ENCODE measurements around the gene TMEM209. TPM values are rescaled to one million over a fixed set of nuclear protein-coding genes. Genes with fewer than 3 reads are reported as not detected.
"Not testable (repeated sequence)": the region's sequence is repeated elsewhere in the genome, so short reads cannot be mapped to it uniquely, and the experiment has no call there.

TMEM209 gene
- total RNA-seq, 1 experiment from 2014 or later: 21.0 TPM

- no peak for TF ChIP-seq MLX (CRISPR knock-in tag; IDR thresholded peaks at IDR 0.05)
These were observed 21.1 kb upstream of the TMEM209 start (continued) for GRCh38 chr7:130226333-130226732.

GRCh38 chr7:130224923-130225322 is 19.7 kb upstream of the TMEM209 start:
- DNase-seq (ENCODE audit: low spot score); H3K27me3 Mint-ChIP-seq (ENCODE audit: low read depth); H3K4me1 Mint-ChIP-seq; H3K36me3 Mint-ChIP-seq; H3K4me3 Mint-ChIP-seq; CTCF ChIA-PET; H3K27ac Mint-ChIP-seq; ATAC-seq; POLR2A ChIA-PET: not testable (repeated sequence)
- H3K9me3 Mint-ChIP-seq: peaks cover 23% of the 10 kb centered on the region

DNA sequence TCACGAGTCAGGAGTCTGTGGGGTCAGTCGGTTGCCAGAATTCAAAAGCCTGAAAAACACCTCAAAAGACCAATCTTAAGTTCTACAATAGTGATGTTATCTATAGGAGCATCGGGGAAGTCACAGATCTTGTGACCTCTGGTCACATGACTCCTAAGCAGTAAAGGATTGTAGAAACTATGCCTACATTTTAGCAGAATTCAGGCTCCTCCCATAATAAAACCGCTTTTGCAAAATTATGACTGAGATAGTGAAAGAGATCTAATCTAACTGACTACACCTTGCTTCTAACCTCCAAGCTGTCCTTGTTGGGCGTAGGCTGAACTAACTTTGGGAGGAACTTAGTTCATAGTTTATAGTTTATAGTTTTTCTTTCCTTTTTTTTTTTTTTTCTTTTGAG is 19.0 kb upstream of the TMEM209 start:
- TF ChIP-seq, protein P1, sequence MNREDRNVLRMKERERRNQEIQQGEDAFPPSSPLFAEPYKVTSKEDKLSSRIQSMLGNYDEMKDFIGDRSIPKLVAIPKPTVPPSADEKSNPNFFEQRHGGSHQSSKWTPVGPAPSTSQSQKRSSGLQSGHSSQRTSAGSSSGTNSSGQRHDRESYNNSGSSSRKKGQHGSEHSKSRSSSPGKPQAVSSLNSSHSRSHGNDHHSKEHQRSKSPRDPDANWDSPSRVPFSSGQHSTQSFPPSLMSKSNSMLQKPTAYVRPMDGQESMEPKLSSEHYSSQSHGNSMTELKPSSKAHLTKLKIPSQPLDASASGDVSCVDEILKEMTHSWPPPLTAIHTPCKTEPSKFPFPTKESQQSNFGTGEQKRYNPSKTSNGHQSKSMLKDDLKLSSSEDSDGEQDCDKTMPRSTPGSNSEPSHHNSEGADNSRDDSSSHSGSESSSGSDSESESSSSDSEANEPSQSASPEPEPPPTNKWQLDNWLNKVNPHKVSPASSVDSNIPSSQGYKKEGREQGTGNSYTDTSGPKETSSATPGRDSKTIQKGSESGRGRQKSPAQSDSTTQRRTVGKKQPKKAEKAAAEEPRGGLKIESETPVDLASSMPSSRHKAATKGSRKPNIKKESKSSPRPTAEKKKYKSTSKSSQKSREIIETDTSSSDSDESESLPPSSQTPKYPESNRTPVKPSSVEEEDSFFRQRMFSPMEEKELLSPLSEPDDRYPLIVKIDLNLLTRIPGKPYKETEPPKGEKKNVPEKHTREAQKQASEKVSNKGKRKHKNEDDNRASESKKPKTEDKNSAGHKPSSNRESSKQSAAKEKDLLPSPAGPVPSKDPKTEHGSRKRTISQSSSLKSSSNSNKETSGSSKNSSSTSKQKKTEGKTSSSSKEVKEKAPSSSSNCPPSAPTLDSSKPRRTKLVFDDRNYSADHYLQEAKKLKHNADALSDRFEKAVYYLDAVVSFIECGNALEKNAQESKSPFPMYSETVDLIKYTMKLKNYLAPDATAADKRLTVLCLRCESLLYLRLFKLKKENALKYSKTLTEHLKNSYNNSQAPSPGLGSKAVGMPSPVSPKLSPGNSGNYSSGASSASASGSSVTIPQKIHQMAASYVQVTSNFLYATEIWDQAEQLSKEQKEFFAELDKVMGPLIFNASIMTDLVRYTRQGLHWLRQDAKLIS (CRISPR knock-in tag; IDR thresholded peaks at IDR 0.05; ENCODE audit: borderline replicate concordance): no peak
- TF ChIP-seq, protein P2, sequence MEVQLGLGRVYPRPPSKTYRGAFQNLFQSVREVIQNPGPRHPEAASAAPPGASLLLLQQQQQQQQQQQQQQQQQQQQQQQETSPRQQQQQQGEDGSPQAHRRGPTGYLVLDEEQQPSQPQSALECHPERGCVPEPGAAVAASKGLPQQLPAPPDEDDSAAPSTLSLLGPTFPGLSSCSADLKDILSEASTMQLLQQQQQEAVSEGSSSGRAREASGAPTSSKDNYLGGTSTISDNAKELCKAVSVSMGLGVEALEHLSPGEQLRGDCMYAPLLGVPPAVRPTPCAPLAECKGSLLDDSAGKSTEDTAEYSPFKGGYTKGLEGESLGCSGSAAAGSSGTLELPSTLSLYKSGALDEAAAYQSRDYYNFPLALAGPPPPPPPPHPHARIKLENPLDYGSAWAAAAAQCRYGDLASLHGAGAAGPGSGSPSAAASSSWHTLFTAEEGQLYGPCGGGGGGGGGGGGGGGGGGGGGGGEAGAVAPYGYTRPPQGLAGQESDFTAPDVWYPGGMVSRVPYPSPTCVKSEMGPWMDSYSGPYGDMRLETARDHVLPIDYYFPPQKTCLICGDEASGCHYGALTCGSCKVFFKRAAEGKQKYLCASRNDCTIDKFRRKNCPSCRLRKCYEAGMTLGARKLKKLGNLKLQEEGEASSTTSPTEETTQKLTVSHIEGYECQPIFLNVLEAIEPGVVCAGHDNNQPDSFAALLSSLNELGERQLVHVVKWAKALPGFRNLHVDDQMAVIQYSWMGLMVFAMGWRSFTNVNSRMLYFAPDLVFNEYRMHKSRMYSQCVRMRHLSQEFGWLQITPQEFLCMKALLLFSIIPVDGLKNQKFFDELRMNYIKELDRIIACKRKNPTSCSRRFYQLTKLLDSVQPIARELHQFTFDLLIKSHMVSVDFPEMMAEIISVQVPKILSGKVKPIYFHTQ (CRISPR knock-in tag; IDR thresholded peaks at IDR 0.05): no peak
- TF ChIP-seq, protein P3, sequence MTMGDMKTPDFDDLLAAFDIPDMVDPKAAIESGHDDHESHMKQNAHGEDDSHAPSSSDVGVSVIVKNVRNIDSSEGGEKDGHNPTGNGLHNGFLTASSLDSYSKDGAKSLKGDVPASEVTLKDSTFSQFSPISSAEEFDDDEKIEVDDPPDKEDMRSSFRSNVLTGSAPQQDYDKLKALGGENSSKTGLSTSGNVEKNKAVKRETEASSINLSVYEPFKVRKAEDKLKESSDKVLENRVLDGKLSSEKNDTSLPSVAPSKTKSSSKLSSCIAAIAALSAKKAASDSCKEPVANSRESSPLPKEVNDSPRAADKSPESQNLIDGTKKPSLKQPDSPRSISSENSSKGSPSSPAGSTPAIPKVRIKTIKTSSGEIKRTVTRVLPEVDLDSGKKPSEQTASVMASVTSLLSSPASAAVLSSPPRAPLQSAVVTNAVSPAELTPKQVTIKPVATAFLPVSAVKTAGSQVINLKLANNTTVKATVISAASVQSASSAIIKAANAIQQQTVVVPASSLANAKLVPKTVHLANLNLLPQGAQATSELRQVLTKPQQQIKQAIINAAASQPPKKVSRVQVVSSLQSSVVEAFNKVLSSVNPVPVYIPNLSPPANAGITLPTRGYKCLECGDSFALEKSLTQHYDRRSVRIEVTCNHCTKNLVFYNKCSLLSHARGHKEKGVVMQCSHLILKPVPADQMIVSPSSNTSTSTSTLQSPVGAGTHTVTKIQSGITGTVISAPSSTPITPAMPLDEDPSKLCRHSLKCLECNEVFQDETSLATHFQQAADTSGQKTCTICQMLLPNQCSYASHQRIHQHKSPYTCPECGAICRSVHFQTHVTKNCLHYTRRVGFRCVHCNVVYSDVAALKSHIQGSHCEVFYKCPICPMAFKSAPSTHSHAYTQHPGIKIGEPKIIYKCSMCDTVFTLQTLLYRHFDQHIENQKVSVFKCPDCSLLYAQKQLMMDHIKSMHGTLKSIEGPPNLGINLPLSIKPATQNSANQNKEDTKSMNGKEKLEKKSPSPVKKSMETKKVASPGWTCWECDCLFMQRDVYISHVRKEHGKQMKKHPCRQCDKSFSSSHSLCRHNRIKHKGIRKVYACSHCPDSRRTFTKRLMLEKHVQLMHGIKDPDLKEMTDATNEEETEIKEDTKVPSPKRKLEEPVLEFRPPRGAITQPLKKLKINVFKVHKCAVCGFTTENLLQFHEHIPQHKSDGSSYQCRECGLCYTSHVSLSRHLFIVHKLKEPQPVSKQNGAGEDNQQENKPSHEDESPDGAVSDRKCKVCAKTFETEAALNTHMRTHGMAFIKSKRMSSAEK (CRISPR knock-in tag; IDR thresholded peaks at IDR 0.05; ENCODE audit: borderline replicate concordance): no peak
- TF ChIP-seq ZNF219 (CRISPR knock-in tag; IDR thresholded peaks at IDR 0.05; ENCODE audit: borderline replicate concordance): no peak
- TF ChIP-seq FOXJ3 (CRISPR knock-in tag; IDR thresholded peaks at IDR 0.05; ENCODE audit: borderline replicate concordance): no peak
- H3K27me3 Mint-ChIP-seq (ENCODE audit: low read depth): 0 out of 2 replicates have a peak, but pooled peaks cover 4% of the 10 kb centered on the region

GRCh38 chr7:130223646-130224045 is 18.4 kb upstream of the TMEM209 start:
- no peak for ATAC-seq
- Mint-ChIP-seq H3K4me1 (peaks cover 3% of the 10 kb centered on the region), H3K27ac (no peak overlapping the region), H3K4me3 (no peak overlapping the region), H3K27me3 (ENCODE audit: low read depth) (0 out of 2 replicates have a peak, but pooled peaks cover 4% of the 10 kb centered on the region), H3K36me3 (peaks cover 4% of the 10 kb centered on the region; the same call in 1 of the 2 replicates), H3K9me3 (peaks cover 16% of the 10 kb centered on the region)
- ChIA-PET CTCF (no interaction called here), POLR2A (no interaction called here)
- DNase-seq (ENCODE audit: low spot score): no peak
- TF ChIP-seq HMGA2 (CRISPR knock-in tag; IDR thresholded peaks at IDR 0.05): no peak
- TF ChIP-seq NR3C1 (CRISPR knock-in tag; conservative IDR thresholded peaks at IDR 0.05; ENCODE audit: low read depth): no peak
- TF ChIP-seq, protein P2 (CRISPR knock-in tag; IDR thresholded peaks at IDR 0.05): no peak
- no peak for TF ChIP-seq FOXP1 (CRISPR knock-in tag; IDR thresholded peaks at IDR 0.05; ENCODE audit: borderline replicate concordance)
- no peak for TF ChIP-seq ZBTB21 (CRISPR knock-in tag; IDR thresholded peaks at IDR 0.05; ENCODE audit: borderline replicate concordance)
- TF ChIP-seq SMAD3 (CRISPR knock-in tag; IDR thresholded peaks at IDR 0.05; ENCODE audit: borderline replicate concordance): no peak
- no peak for TF ChIP-seq RELA (CRISPR knock-in tag; IDR thresholded peaks at IDR 0.05; ENCODE audit: borderline replicate concordance)
- no peak for TF ChIP-seq E2F1 (CRISPR knock-in tag; IDR thresholded peaks at IDR 0.05)

More for the DNA sequence above, 19.0 kb upstream of the TMEM209 start:
- Mint-ChIP-seq H3K4me3 (no peak overlapping the region), H3K27ac (no peak overlapping the region), H3K36me3 (peaks cover 4% of the 10 kb centered on the region), H3K9me3 (peaks cover 18% of the 10 kb centered on the region), H3K4me1 (peaks cover 3% of the 10 kb centered on the region)
- no peak for DNase-seq (ENCODE audit: low spot score)
- ChIA-PET CTCF (no interaction called here), POLR2A (no interaction called here)
- ATAC-seq: no peak
